GM19193 (cell line): Measurements from ENCODE around the gene DYNLT1.
A peak's percentile ranks its signal among the peaks of the same experiment; 100 is the strongest.

Source experiments
- POLR2A ChIP-seq: IDR thresholded peaks from 4 replicates; pipeline ENCODE4 v1.6.1; 2011; ENCODE audit not compliant: insufficient read depth, insufficient read length; ENCODE audit errors: extremely low read depth

The DYNLT1 gene

DNA sequence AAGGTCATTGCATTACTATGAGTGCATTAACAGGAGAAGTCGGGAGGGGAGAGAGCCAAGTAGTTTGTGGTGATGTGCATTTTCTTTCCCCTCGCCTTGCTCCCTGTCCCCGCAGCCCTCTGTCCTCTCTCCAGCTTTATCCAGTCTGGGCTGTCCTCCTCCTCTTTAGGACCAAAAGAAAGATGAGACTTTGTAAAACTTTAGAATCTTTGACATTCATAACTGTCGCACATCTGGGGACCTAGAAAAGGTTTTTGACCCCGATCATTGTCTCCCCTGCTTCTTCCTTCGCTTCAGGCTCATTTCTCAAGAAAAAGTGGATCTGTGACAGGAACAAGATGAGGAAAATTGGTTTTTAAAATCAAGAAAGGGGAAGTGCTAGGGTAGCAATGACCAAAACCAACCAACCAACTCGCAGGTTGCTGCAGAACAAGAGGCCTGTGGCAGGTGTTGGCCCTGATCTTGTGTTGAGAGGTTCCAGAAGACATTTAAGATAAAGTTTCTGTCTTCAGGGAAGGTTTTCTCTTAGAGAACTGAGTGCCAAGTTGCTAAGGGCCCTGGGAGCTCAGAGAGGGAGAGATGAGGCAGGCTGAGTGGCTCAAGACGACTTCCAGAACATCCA is 22.9 kb upstream of the DYNLT1 start:
- TF ChIP-seq POLR2A, result no peak

DNA sequence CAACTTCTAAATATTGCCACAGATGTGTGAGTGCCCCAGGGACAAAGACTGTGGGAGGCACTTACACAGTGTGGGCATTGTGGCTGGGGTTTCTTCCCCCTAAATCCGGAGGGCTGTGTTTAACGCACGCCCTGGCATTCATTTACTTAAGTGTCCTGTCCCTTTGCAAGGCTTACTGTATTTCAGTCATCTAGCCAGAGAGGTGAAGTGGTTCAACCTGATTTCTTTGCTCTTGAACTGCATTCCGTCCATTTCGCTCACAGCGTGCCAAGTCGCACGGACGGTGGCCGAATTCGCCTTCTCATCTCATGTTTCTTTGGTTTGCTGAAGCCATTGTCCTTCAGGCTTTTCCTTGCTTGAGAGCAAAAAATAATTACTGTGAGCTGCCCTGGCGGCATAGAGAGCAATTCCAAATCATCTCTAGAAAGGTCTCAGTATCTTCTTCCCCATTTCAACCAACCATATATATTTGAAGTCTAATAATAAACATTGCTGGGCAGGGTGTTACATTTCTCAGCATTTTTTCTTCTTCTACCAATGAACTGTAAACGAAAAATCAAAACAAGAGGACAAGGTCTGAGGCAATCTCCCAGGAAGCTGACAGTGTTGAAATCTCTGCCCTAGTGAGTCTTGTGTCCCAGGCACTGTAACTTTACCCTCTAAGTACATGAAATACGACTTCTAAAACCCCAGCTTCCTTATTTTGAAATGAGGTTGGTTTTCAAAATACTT is 22.3 kb upstream of the DYNLT1 start:
- no peak for TF ChIP-seq POLR2A

DNA sequence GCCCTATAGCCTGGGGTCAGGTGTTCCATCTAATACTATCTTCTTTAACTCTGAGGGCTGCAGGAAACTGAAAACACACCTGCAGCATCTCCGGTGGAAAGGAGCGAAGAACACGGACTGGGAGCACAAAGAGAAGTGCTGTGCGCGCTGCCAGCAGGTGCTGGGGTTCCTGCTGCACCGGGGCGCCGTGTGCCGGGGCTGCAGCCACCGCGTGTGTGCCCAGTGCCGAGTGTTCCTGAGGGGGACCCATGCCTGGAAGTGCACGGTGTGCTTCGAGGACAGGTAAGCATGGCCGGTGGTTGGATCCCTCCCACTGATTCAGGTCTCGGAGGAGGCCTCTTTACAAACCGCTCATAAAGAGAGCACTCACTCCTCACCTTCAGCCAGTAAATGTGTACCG is 20.8 kb upstream of the DYNLT1 start:
- TF ChIP-seq POLR2A, result no peak

DNA sequence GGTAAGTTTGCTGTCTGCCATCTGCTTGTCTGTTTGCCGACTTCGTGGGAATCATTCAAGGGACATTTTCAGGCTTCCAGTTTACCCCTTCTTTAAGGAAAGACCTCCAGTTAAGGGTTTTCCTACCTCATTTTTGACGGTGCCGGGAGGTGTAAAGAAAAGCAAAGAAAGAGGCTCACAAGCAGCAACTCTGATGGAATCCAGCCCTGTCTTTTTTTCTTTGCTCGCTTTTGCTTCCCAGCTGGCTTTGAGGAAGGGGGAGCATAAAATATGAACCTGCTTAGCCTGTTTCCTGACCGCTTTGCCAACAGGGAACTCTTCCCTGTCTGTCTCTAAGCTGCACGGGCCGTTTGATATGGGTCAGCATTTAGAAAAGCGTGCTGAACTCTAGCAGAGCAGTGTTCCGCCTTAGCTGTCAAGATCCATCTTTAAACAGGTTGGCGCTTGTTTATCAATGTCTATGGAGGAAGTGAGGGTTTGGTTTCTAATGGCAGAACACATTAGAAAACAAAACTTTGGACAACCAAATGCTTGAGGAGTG is 19.2 kb upstream of the DYNLT1 start:
- TF ChIP-seq POLR2A, result no peak

DNA sequence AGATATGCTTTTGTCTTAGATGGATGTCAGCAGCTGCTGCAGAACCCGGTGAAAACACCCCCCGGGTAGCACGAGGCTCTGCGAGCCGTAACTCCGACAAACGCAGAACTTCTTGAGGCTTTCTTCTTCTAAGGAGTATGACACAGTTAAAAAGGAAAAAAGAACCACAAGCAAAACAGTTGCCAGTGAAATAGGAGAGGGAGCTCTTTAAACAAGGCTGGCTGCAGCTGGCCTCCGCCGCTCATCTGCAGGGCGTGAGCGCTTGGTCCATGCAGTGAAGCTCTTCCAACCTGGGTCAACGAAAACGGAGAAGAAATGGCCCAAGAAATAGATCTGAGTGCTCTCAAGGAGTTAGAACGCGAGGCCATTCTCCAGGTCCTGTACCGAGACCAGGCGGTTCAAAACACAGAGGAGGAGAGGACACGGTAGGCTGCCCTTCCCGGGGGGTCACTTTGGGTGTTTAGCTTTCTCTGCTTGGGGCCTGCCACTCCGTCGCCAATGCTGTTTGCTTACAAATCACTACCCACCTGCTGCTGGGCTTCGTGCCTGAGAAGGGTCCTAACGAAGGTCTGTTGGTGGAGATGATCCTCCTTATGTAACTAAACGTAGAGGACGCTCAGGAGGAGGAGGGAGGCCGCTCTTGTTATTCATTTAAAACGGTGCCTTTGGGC is 18.5 kb upstream of the DYNLT1 start:
- no peak for TF ChIP-seq POLR2A

DNA sequence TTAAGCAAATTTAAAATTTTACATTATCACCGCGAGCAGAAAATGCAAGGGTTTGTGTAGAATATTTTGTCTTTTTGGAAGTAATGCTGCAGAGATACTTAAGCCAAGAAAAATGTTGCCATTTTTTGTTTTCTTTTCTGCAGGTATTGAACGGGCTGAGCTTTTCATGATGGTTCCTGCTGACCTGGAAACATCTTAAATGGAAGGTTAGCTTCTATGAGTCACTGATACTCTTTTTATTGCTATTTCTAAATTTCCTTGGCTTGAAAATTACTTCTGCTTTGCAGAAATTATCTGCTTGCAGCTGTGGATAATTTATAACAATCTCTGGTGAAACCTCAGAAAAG is 18.0 kb upstream of the DYNLT1 start:
- TF ChIP-seq POLR2A, result no peak

DNA sequence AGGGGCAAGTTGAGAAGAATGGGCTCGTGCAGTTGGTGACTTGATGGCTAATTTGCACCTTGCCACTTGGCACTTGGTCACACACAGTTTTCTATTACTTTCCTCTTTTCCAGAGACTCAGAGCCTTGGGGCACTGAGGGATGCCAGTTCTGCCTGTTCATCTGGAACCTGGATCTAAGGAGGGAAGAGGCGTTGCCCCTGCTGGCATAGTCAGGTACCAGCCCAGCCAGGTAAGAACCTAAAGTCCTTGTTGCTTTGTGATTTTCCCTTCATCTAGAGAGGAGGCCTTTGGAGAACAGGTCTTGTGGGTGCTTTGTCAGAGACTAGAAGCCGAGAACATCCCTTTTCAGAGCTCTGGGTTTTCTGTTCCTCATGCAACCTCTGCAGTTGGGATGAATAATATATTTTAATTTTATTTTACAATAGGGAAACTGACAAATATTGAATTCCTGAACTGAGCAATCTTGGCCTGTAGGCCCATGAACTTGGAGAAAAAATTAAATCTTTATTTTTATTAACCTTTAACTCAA is 16.7 kb upstream of the DYNLT1 start:
- TF ChIP-seq POLR2A, result no peak

DNA sequence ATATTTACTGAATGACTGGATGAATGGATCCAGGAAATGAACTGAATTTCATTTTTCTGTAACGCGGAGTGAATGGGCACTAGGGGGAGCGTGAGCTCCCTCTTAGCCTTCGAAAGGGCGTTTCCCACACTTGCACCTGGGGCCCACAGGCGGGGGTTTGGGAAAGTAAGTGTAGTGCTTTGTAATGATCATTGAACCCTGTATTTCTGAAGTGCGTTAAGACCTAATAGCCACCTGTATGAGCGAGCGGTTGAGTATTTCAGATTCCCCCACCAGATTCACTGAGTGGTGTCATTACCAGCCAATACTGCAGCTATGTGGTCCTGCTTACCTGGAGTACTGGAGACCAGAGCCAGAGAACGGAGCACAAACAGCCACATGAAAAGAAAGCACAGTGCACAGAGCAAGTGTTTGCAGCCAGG is 15.8 kb upstream of the DYNLT1 start:
- TF ChIP-seq POLR2A, result no peak

DNA sequence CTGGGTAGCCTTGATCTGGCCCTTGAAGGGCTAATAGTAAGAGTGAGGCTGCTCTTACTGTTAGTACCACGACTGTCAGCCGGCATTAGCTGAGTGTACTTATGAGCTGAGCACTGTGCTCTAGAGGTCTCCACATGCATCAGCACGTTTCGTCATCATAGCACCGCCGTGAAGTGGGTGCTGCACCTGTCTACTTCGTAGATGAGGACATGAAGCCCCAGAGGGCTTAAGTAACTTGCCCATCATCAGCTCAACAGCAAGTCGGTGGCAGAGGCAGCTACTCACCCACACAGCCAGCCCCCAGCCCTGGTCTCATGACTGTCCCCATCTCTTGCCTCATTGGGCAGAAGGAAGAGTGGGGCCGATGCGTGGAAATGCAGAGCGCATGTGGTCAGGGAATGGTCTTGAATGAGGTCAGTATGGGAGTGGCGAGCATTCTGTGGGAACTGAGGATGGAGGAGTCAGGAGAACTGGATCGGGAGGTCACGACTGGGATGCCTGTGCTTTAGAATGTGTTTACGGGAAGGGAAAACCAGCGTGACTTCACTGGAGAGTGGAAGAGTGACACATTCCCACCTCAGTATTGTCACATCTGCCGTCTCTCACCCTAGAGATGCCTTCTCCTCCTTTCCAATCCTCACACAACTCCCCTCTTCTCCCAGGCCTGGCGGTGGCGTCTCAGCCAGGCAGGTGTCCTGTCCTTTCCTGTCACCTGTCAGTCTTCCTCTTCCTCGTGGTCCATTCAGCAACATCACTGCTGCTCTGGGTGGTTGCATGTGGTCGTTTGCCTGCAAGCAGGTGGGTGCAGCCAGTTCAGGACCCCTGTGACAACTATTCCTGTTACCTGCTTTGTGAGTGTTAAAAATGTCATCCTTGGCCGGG is 11.3 kb upstream of the DYNLT1 start:
- TF ChIP-seq POLR2A, result no peak

DNA sequence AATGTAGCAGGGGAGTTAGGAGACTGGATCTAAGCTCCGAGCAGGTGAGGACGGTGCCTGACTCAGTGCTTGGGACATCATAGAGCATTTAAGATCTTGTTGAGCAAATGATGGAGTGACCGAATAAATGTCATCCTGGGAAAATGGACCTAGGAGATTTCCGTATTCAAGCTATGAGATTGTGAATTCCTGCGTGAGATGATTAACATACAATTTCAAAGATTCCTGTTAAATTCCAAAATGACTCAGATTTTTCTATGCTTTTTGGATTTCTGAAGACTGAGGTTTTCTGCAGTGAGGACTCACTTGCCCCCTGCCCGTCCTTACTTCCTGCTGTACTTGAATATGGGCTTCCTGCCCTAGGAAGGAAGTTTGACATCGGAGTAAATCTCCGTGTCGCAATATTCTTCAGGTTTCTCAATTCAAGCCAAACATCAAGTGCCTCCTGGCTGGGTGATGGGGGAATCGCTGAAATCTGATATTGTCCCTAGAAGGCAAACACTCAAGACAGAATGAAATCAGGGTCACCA is 10.5 kb upstream of the DYNLT1 start:
- no peak for TF ChIP-seq POLR2A

DNA sequence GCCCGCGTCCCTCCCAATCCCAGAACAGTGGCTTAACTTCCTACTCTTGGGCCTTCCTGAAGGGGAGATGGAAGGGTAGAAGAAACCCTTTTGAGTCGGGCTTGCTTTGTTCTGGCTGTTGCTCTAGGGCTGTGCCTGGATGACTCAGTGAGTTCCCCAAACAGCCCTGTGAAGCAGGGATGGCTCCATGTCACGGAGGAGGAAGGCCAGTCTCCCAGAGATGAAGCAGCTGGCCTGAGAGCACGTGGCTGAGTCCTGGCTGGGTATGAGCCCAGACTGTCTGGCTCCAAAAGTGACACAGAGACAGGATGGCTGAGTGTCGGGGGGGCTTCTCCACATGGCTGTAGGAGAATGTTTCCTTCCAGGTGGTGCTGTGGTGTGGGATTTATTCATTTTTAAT is 10.0 kb upstream of the DYNLT1 start:
- no peak for TF ChIP-seq POLR2A

DNA sequence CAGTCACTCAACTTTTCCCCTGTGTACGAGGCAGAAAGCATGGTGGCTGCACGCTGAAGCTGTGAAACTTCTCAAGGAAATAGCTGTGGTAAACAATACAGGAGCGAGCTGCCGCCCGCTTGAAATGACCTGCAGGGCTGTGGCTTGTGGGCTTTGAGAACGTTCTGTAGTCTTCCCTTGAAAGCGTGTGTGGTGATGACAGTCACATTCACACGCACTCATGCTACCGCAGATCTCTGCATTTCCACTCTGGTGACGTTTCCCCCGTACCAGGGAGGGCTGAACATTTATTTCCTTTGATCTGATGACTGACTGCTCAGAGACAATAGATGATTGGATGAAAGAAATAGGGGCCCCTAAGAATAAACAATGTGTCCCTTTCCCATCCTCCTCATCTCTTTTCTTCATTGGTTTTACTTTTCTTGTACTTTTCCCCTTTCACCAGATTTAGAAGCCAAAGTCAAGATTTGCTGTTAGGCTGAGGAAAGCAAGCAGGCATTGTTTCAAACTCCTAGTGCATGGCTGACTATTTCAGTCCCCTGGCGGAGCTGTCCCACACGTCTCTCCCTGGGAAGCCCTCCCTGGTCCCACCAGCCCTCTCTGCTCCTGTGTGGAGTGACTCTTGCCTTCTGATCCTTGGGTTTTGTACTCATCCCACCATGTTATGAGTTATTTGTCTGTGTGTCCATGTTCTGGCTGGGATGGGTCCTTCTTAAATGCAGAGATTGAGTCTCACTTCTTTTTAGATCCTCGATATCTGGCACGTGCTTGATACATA is 9.2 kb upstream of the DYNLT1 start:
- TF ChIP-seq POLR2A, result no peak

DNA sequence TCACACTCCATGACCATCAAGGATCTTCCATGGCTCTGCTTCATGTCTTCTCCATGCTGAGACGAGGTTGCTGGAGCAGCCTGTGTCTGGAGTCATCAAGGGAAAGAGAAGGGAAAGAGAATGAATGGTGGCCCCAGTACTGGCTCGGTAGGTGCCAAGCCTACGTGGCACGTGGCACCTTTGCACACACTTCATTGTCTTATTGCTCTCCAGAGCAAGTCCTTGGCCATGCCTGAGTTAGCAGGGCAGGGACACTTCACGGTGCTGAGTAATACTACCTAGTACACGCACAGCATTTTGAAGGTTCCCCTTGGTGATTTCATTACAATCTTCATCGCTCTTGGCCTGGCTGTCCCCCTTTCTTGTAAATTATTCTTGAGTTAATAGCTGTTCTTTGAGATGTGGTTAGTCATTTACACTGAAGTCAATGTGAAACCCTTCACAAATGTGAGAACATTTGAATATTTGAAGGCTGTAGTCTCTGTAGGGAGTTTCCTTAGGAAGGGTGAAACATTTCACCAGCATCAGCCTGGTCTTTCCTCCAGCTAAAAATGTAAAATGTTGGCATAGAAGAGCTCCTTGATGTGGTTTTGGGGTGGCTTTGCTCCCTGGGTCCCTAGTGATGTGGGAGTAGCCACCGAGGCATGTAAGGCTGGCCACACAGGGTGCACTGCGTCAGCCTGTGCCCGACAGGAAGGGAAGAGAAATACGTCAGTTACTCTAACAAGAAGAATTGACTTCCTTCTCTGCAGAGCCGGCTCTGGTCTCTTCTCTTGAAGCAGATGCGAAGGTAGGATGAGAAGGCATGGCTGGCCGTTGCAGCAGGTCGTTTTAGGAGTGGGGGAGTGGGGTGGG is 5.0 kb upstream of the DYNLT1 start, which contains the start of gene SYTL3:
Gene SYTL3, plus strand, starts transcription at position 766 of the 855 bp plus-strand sequence. CDS start 13,215 bp downstream, outside the sequence.
- TF ChIP-seq POLR2A, result peak; percentile 66
